ENCODE measurements around the gene EXT2.

EXT2 gene

GRCh38 chr11:44165432-44165831 lies 70.0 kb downstream of the EXT2 start:
- DNase-seq (ENCODE audit: low read depth) = no peak

DNA sequence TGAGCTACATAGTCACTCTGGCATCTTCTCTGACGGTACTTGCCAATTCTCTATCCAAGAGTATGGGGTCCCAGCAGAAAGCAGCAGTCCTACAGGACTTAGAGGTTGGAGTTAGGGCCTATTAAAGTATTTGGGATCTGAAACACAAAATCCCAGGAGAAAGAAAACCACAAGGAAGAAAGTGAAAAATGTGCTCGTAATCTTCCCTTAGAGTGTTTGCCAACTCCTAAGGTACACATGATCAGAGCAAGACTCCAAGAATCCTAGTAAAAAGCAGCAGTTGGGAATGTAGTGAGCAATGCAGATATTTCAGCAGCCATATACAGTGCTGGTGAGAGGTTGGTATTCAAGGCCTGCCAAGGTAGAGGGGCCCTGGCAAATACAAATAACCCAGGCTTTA lies 71.6 kb downstream of the EXT2 start:
- no peak for DNase-seq (ENCODE audit: low read depth)

GRCh38 chr11:44171518-44171917 lies 76.0 kb downstream of the EXT2 start:
- DNase-seq (ENCODE audit: low read depth) = no peak

- no peak for DNase-seq (ENCODE audit: low read depth)
Measured at GRCh38 chr11:44172966-44173365, 77.5 kb downstream of the EXT2 start.

GRCh38 chr11:44174842-44175241 lies 79.4 kb downstream of the EXT2 start:
- no peak for DNase-seq (ENCODE audit: low read depth)

DNA sequence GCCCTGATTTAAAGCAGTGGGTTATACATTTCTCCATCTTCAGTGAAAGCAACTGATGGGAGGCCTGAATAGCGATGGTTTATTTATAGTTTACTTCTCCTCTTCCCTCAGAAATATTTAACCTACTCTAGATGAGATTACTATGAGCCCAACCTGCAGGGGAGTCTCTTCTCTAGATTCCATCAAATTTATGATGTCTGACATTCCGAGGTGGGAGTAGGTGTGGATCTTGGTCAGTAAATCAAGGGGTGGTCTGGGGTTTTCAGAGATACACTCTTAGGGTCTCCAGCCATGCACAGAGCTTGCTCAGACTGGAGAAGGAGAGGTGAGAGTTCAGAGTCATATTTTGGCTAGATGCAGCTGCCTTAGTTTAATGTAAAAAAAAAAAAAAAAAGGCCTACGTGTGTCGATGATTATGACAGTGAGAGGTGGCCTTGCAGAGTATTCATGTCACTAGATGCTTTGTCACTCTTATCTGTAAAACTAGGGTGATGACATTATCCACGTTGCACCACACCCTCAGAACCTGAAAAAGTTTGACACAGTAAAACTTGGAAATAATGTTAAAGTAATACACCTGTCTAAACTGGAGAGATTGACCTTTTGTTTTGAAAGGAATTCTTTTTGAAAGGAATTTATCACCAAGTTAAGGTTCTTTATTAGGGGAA lies 81.2 kb downstream of the EXT2 start:
- DNase-seq (ENCODE audit: low read depth) = no peak

- DNase-seq (ENCODE audit: low read depth) = no peak
Measured at GRCh38 chr11:44177905-44178304, 82.4 kb downstream of the EXT2 start.

- DNase-seq (ENCODE audit: low read depth) = no peak
Measured at GRCh38 chr11:44178381-44178780, 82.9 kb downstream of the EXT2 start.

GRCh38 chr11:44179173-44179572 lies 83.7 kb downstream of the EXT2 start:
- DNase-seq (ENCODE audit: low read depth) = no peak

- no peak for DNase-seq (ENCODE audit: low read depth)
Measured at GRCh38 chr11:44180107-44180506, 84.6 kb downstream of the EXT2 start.

DNA sequence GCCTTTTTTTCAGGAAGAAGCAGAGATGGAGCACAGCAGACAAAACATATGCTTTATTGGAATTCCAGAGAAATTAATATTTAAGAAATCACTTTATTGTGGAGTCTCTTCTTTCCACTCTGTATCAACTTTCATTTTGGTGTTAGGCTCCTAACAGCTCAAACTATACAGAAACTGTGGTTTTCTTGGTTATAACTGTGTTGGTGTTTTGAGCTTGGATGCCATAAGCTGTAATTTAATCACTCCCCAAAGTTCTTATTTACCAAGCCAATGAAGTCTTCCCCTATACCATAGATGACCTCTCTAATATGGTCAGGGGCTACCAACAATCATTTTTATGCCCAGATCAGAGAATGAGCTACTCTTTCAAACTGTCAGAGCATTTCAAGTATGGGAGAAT lies 90.0 kb downstream of the EXT2 start:
- no peak for DNase-seq (ENCODE audit: low read depth)

GRCh38 chr11:44186321-44186930 lies 90.9 kb downstream of the EXT2 start:
- no peak for DNase-seq (ENCODE audit: low read depth)

GRCh38 chr11:44188643-44189042 lies 93.2 kb downstream of the EXT2 start:
- no peak for DNase-seq (ENCODE audit: low read depth)

- no peak for DNase-seq (ENCODE audit: low read depth)
Measured at GRCh38 chr11:44189986-44190882, 94.8 kb downstream of the EXT2 start.

- DNase-seq (ENCODE audit: low read depth) = no peak
Measured at GRCh38 chr11:44190883-44191230, 95.4 kb downstream of the EXT2 start.

GRCh38 chr11:44191322-44192016 lies 96.0 kb downstream of the EXT2 start:
- DNase-seq (ENCODE audit: low read depth) = no peak

- DNase-seq (ENCODE audit: low read depth) = no peak
Measured at GRCh38 chr11:44192017-44192385, 96.5 kb downstream of the EXT2 start.

GRCh38 chr11:44192462-44193100 lies 97.1 kb downstream of the EXT2 start:
- DNase-seq (ENCODE audit: low read depth) = no peak

GRCh38 chr11:44193856-44194255 lies 98.4 kb downstream of the EXT2 start:
- DNase-seq (ENCODE audit: low read depth) = no peak

DNA sequence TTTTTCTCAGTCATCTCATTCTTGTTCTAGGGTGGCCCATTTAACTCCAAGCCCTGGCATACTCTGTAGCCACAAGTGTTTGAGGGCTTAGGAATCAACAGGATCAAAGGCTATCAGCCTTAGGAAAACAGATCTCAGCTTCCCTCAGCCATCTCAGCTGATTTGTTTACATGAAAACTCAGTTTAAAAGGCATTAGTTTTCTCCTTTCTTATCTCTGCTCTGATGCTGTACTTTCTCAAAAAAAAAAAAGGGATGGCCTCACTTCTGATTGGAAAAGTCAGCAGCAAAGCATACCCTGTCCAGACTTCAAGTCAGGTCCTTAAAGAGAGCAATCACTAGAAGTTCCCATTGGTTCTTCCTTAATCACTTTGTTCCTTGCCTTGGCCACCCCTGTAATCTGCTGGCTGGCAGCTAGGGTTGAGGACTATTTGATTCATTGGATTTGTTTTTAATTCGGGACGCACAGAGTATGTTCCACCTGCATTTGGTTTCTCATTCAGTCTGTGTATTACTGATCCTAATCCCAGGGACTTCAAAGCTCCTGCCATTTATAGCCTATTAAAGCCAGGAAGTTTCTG lies 102.8 kb downstream of the EXT2 start:
- DNase-seq (ENCODE audit: low read depth) = no peak

DNA sequence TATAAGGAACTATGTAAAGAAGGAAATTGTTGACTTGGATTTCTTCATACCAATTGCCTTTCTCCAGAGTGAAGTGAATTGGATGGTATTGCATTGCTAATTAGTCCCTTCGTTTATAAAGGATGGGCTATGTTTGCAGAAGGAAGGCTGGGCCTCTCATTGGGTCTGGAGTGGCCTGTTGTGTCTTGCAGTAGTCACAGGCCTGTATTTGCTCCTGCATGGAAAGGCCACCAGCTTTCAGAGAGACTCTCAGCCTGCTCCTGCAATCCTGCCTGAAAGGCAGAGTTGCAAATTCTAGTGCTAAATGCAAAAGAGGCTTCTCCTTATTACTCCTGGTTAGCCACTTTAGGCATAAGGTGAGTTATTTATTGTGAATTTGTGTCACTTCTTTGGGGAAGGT lies 103.8 kb downstream of the EXT2 start:
- no peak for DNase-seq (ENCODE audit: low read depth)

DNA sequence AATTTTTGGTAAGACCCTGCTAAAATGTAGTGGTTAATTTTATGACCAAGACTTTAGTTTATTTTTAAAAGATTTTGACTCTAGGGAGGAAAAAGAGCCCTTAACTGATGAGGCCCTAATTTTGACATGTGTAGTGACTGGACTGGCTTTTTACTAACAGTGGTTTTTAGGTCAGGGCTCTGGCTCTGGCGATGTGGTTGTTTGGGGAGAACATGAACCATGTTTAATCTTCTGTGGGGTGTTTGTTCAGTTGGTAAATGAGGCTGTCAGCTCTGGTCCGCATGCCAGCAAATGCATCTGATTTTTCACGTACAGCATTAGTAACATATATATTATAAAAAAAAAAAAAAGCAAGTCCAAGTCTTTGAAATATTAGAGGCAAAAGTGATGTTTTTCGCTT lies 104.3 kb downstream of the EXT2 start:
- no peak for DNase-seq (ENCODE audit: low read depth)

Data from CMK (cell line).